ENCODE data around the gene CPLANE2. TPM values are rescaled to one million over a fixed set of nuclear protein-coding genes. Genes with fewer than 3 reads are reported as not detected.

CPLANE2 gene
- total and polyA plus RNA-seq, 12 donors = 2.2 to 11.1 (median 6.8) TPM

DNA sequence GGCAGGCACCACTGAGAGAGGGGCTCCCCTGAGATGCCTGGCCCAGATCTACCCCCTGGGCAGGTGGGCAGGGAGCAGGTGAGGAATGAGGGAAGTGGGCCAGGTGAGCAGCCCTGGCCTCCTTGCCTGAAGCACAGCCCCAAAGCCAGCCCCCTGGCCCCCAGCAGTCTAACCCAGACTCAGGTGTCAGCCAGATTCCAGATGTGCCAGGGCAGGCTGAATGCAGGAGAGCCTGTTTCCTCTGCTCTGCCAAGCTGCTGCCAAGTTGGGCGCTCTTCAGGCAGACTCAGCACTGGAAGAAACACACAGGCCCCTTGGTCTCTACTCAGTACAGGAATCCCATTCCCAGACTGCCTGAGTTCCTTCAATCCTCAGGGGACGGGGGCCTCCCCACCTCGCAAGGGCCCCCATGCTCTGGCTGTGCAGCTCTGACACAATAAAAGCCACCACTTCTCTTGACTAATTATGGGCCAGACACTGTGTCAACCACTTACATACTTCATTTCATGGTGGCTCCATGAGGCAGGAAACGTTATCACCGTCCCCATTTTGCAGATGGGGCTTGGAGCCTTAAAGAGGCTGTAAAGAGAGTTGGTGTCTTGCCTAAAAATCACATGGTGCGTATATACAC, 45.0 kb downstream of the CPLANE2 start:
- ATAC-seq = peak in 1 of 8 donors; percentile 19

DNA sequence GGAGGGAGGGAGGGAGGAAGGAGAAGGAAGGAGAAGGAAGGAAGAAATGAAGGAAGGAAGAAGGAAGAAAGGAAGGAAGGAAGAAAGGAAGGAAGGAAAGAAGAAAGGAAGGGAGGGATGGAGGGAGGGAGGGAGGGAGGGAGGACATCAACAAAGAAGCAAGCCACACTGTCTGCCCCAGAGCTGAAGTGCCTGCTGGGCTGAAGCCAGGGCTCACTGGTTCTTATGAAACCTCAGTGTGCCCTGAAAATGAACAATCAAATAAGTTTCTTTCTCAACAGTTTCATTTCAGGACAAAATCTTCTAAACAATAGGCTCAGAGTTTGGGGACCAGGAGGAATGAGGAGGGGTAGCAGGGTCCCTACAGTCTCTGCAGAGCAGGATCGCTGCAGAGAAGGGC, 45.7 kb downstream of the CPLANE2 start:
- Histone ChIP-seq H3K4me1 (peaks cover 0 to 36% (median 8%) of the 10 kb centered on the region in 9 donors), H3K36me3 (no peaks in the 10 kb centered on the region), H3K9me3 (no peaks in the 10 kb centered on the region), H3K27me3 (no peaks in the 10 kb centered on the region), H3K27ac (no peak overlapping the region), H3K4me3 (no peak overlapping the region)
- no peak for TF ChIP-seq CTCF (IDR thresholded peaks at IDR 0.05)
- DNase-seq (no peak), ATAC-seq (no peak)
- WGBS, 2 donors = 76 to 88% methylated on average over 1 of the region's 1 CpG
- intact Hi-C loops (cut with DNase I) = loop anchor here in 1 of 10 donors (5.0 kb wide), 1 partner anchor 51 kb away; no protein-coding TSS in a partner anchor

More for the DNA sequence above, 45.0 kb downstream of the CPLANE2 start:
- no peak for TF ChIP-seq CTCF (IDR thresholded peaks at IDR 0.05)
- Histone ChIP-seq H3K27me3 (no peaks in the 10 kb centered on the region), H3K36me3 (no peaks in the 10 kb centered on the region), H3K4me1 (peaks cover 0 to 36% (median 8%) of the 10 kb centered on the region in 9 donors), H3K9me3 (no peaks in the 10 kb centered on the region), H3K4me3 (no peak overlapping the region), H3K27ac (no peak overlapping the region)
- WGBS, 2 donors = 80% methylated on average over 6 of the region's 6 CpGs
- intact Hi-C loops (cut with DNase I) = loop anchor here in 1 of 10 donors (5.0 kb wide), 1 partner anchor 50 kb away; no protein-coding TSS in a partner anchor
- no peak for DNase-seq

DNA sequence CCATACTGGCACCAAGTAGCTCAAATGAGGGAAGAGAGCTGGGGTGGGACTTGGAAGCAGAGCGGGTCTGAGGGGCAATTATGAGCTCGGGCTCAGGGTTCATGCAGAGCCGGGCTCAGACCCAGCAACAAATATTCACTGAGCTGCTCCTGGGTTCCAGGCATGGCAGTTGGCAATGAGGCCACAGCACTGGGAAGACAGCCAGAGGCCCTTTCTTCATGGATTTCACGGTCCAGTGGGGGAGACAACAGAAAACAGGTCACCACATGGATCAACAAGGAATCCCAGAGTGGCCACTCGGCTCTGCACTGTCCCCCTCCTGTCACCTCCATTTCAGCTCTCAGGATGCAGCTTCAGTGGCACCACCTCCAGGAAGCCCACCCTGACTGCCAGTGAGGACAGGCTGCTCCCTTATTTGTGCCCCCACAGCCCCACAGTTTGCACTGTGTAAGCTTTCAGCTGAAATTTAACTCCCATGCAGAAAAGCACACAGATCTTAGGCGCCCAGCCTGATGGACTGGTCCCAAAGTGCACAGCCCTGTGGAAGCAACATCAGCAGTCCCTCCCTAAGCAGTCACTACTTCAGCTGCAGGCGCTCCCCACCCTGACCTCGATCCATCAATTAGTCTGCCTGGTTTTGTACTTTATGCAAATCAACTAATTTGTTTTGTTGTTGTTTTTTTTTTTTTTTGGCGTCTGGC, 46.9 kb downstream of the CPLANE2 start:
- Histone ChIP-seq H3K4me3 (no peak overlapping the region), H3K9me3 (no peaks in the 10 kb centered on the region), H3K4me1 (peaks cover 0 to 36% (median 8%) of the 10 kb centered on the region in 9 donors), H3K27me3 (no peaks in the 10 kb centered on the region), H3K36me3 (no peaks in the 10 kb centered on the region), H3K27ac (no peak overlapping the region)
- no peak for ATAC-seq
- 62 to 65% methylated on average over 9 of the region's 9 CpGs for WGBS, 2 donors
- DNase-seq = no peak
- no peak for TF ChIP-seq CTCF (IDR thresholded peaks at IDR 0.05)
- intact Hi-C loops (cut with DNase I) = loop anchor here in 5 of 10 donors (2.0 to 10.0 kb wide), 6 partner anchors 38 to 188 kb away; partner anchors contain the start of gene SRARP (in 2 of the 5)

DNA sequence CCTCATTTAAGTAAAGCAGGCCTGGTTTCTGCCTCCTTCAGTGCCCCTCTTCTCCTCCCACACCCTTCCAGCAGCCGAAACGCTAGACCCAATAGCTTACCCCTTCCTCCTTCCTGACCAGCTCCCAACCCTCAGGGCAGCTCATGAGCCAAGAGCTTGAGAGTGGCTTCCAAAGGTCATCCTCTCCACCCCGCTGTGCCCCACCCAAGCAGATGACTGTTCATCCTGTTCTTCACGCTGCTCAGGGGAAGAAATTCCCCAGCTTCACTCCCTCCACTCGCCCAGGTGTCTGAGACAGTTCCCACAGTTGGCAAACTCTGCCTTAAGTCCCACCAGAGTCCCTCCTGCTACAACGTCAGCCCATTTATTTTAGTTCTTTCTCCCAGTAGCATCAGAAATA, 48.0 kb downstream of the CPLANE2 start:
- no peaks in the 10 kb centered on the region for H3K36me3 ChIP-seq
- DNase-seq = no peak

More for the DNA sequence above, 48.0 kb downstream of the CPLANE2 start:
- H3K27me3 ChIP-seq = no peaks in the 10 kb centered on the region
- peak in 4 of 8 donors; percentile 24 to 44 (median 31) for ATAC-seq
- H3K4me1 ChIP-seq = peaks cover 0 to 36% (median 8%) of the 10 kb centered on the region in 9 donors
- no peak overlapping the region for H3K27ac ChIP-seq
- WGBS, 2 donors = 41 to 49% methylated on average over 6 of the region's 6 CpGs
- no peak overlapping the region for H3K4me3 ChIP-seq
- intact Hi-C loops (cut with DNase I) = loop anchor here in 4 of 10 donors (2.0 to 10.0 kb wide), 6 partner anchors 37 to 187 kb away; partner anchors contain the start of gene SRARP (in 2 of the 4)
- H3K9me3 ChIP-seq = no peaks in the 10 kb centered on the region
- TF ChIP-seq CTCF (IDR thresholded peaks at IDR 0.05) = no peak
